ENCODE data around the gene OR4N5.

The OR4N5 gene

GRCh38 chr14:20191396-20191795 is 52.8 kb downstream of the OR4N5 start:
- no peak overlapping the region for H3K4me3 ChIP-seq (ENCODE audit: low read depth, low read length)
- DNase-seq (ENCODE audit: low read depth): no peak
- in situ Hi-C loops (cut with HindIII; ENCODE audit: low sequenced_read_pairs): no loop called here
- no peak for TF ChIP-seq CTCF (IDR thresholded peaks at IDR 0.05; ENCODE audit: low read depth, low read length, missing control alignments)

GRCh38 chr14:20194101-20194500 is 55.5 kb downstream of the OR4N5 start:
- H3K4me3 ChIP-seq (ENCODE audit: low read depth, low read length): no peak overlapping the region
- in situ Hi-C loops (cut with HindIII; ENCODE audit: low sequenced_read_pairs): no loop called here
- no peak for DNase-seq (ENCODE audit: low read depth)
- no peak for TF ChIP-seq CTCF (IDR thresholded peaks at IDR 0.05; ENCODE audit: low read depth, low read length, missing control alignments)
